Neural cell (in vitro differentiated cells): ENCODE measurements around the gene THADA.

Experiments
- EP300 ChIP-seq: fragments of 450-650 bp; conservative IDR thresholded peaks from 2 replicates; pipeline ENCODE4 v1.6.1; 2014; ENCODE audit warnings: antibody characterized with exemption, mild to moderate bottlenecking, moderate library complexity; ENCODE audit not compliant: poor library complexity, severe bottlenecking
- EZH2 ChIP-seq: fragments of 200-600, 300-800 bp; shearing (Covaris generic), sonication (generic); IDR thresholded peaks from 2 replicates; pipeline ENCODE4 v1.6.1; 2014; ENCODE audit warnings: antibody characterized with exemption, low read length, borderline replicate concordance, mild to moderate bottlenecking; ENCODE audit not compliant: insufficient read depth, poor library complexity, severe bottlenecking
- POLR2AphosphoS5 ChIP-seq: IDR thresholded peaks from 2 replicates; pipeline ENCODE4 v1.6.1; 2012
- SMC3 ChIP-seq: fragments of 450-650 bp; conservative IDR thresholded peaks from 2 replicates; pipeline ENCODE4 v1.6.1; 2014; ENCODE audit warnings: antibody characterized with exemption, mild to moderate bottlenecking, moderate library complexity; ENCODE audit not compliant: poor library complexity
- TF ChIP-seq, protein P1 (sequence below): fragments of 450-650 bp; IDR thresholded peaks from 2 replicates; pipeline ENCODE4 v1.5.1; 2014; ENCODE audit warnings: antibody characterized with exemption, mild to moderate bottlenecking, moderate library complexity; ENCODE audit not compliant: poor library complexity, severe bottlenecking

GRCh38 chr2:43302182-43302960, 293.5 kb downstream of the THADA start:
- TF ChIP-seq SMC3 (no peak), EP300 (no peak), POLR2AphosphoS5 (no peak), EZH2 (no peak)
- TF ChIP-seq, protein P1, sequence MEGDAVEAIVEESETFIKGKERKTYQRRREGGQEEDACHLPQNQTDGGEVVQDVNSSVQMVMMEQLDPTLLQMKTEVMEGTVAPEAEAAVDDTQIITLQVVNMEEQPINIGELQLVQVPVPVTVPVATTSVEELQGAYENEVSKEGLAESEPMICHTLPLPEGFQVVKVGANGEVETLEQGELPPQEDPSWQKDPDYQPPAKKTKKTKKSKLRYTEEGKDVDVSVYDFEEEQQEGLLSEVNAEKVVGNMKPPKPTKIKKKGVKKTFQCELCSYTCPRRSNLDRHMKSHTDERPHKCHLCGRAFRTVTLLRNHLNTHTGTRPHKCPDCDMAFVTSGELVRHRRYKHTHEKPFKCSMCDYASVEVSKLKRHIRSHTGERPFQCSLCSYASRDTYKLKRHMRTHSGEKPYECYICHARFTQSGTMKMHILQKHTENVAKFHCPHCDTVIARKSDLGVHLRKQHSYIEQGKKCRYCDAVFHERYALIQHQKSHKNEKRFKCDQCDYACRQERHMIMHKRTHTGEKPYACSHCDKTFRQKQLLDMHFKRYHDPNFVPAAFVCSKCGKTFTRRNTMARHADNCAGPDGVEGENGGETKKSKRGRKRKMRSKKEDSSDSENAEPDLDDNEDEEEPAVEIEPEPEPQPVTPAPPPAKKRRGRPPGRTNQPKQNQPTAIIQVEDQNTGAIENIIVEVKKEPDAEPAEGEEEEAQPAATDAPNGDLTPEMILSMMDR: no peak
